AG04450 (cell line): ENCODE measurements around the gene MSX2. TPM values are rescaled to one million over a fixed set of nuclear protein-coding genes. Genes with fewer than 3 reads are reported as not detected.

Experiments
- CTCF ChIA-PET: fragments of 300-600, 350-600 bp; formaldehyde crosslinking; extraction: SDS; loops from one replicate; lab custom pipeline; 2022; ENCODE audit warnings: antibody characterized with exemption, inconsistent platforms; lab: Charles Lee
- POLR2A ChIA-PET: fragments of 350-600 bp; formaldehyde crosslinking; extraction: SDS; loops from one replicate; lab custom pipeline; 2021; ENCODE audit warnings: antibody characterized with exemption, inconsistent platforms; lab: Yijun Ruan, JAX
- DNase-seq: peaks from one replicate; pipeline ENCODE4 v3.0.0-alpha.2; 2011; ENCODE audit warnings: low read depth, low spot score
- H3K27ac ChIP-seq: one replicate; pipeline ENCODE4 v1.5.1; 2012; ENCODE audit warnings: low read depth, low read length, control low read depth
- H3K27me3 ChIP-seq: one replicate; pipeline ENCODE4 v1.6.0; 2012; ENCODE audit warnings: low read length; ENCODE audit not compliant: control insufficient read depth, insufficient read depth
- H3K4me3 ChIP-seq: 2 replicates; pipeline ENCODE4 v1.5.1; 2011; ENCODE audit warnings: mild to moderate bottlenecking, low read depth, low read length, control low read depth
- H3K9me3 ChIP-seq: 2 replicates; pipeline ENCODE4 v1.5.1; 2012; ENCODE audit warnings: low read length; ENCODE audit not compliant: control insufficient read depth, insufficient read depth
- polyA plus RNA-seq: library from polyadenylated mRNA; depleted of rRNA; stranded (reverse); fragments of >200 nt; gene quantifications from 2 replicates; pipeline ENCODE4 v1.2.3, GENCODE V29; 2011
- TF ChIP-seq, protein P1 (sequence below): IDR thresholded peaks from 2 replicates; pipeline ENCODE4 v1.5.1; 2011; ENCODE audit warnings: low read depth, low read length, control low read depth, inconsistent platforms

MSX2 gene
- polyA plus RNA-seq, 1 experiment: 7.2 TPM

DNA sequence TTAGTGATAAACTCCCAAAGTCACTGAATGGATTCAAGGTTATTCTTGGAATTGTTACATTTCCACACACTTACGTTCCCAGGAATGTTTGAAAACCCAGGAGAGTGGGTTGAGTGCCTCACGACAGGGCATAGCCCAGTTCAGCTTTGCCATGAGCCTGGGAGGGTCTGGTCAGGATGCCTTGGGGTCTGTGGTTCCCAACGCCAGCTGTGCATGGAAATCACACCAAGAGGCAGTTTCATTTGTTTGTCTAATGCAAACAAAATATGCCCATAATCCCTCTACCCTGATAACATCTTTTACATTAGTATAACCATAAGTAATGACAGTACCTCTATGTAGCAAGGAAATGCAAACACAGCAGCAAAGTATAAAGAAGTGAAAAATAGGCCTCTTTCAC is 25.3 kb upstream of the MSX2 start:
- ChIA-PET POLR2A (no interaction called here), CTCF (interaction anchor here (0.6 kb wide), 2 partner anchors 284 to 742 kb away, joined by 3 to 4 read pairs; no protein-coding TSS in a partner anchor)
- no peak for DNase-seq
- no peak overlapping the region for H3K27ac ChIP-seq
- H3K27me3 ChIP-seq: peaks cover 21% of the 10 kb centered on the region
- H3K9me3 ChIP-seq: no peaks in the 10 kb centered on the region
- no peak overlapping the region for H3K4me3 ChIP-seq
- TF ChIP-seq, protein P1, sequence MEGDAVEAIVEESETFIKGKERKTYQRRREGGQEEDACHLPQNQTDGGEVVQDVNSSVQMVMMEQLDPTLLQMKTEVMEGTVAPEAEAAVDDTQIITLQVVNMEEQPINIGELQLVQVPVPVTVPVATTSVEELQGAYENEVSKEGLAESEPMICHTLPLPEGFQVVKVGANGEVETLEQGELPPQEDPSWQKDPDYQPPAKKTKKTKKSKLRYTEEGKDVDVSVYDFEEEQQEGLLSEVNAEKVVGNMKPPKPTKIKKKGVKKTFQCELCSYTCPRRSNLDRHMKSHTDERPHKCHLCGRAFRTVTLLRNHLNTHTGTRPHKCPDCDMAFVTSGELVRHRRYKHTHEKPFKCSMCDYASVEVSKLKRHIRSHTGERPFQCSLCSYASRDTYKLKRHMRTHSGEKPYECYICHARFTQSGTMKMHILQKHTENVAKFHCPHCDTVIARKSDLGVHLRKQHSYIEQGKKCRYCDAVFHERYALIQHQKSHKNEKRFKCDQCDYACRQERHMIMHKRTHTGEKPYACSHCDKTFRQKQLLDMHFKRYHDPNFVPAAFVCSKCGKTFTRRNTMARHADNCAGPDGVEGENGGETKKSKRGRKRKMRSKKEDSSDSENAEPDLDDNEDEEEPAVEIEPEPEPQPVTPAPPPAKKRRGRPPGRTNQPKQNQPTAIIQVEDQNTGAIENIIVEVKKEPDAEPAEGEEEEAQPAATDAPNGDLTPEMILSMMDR: no peak

DNA sequence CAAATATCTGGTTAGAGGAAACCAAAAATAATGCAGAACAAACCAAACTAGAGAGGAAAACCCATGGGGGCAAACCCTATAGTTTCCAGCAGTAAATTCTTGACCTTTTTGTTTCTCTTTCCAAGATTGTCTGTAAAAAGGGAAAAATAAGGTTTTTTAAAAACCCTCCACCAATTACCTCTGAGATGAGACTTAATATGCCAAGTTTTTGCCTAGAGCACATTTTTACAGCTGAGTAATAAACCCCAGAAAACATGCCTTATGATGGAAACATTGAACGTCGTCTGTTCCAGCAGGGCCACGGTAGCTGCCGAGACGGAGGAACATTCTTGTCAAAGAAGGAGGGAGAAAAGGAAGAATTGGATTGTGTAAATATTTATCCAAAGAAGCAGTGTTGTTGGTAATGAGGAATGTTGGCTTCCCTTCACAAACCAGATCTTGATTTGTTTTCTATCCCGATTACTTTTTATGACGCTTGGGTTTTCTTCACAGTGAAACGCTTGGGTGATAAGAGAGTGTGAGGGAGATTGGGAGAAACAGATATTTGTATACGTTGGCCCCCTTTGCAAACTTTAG is 17.3 kb upstream of the MSX2 start:
- TF ChIP-seq, protein P1: no peak
- Histone ChIP-seq H3K4me3 (no peak overlapping the region; the same call in 1 of the 2 replicates), H3K9me3 (no peaks in the 10 kb centered on the region), H3K27me3 (peaks cover 46% of the 10 kb centered on the region), H3K27ac (no peak overlapping the region)
- ChIA-PET CTCF (interaction anchor here (3.1 kb wide), 1 partner anchor 288 kb away, joined by 10 read pairs; no protein-coding TSS in a partner anchor), POLR2A (interaction anchor here (0.7 kb wide), 1 partner anchor 17 kb away, joined by 15 read pairs; the partner anchor contains the start of gene MSX2)
- peak; percentile 21 for DNase-seq

DNA sequence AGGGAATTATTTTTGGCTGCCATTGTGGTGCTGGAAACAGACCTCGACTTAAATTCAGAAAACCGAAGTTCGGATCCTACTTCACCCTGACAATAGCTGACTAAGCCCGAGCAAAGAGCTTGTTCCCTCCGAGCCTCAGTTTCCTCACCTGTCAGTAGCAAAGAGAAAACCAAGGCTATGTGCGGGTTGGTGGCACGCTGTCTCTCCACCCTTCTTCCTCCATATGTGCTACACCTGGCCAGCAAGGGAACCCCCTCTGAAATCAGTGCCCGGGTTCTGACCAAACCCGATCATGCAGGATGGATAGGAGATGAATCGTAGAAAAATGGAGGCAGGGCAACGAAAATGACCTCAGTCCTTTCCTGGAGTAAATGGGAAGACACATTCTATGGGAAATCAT is 16.7 kb upstream of the MSX2 start:
- Histone ChIP-seq H3K27me3 (peaks cover 47% of the 10 kb centered on the region), H3K27ac (no peak overlapping the region), H3K9me3 (no peaks in the 10 kb centered on the region), H3K4me3 (no peak overlapping the region; the same call in 1 of the 2 replicates)
- TF ChIP-seq, protein P1: no peak
- ChIA-PET POLR2A (interaction anchor here (0.7 kb wide), 1 partner anchor 17 kb away, joined by 15 read pairs; the partner anchor contains the start of gene MSX2), CTCF (interaction anchor here (3.1 kb wide), 1 partner anchor 288 kb away, joined by 10 read pairs; no protein-coding TSS in a partner anchor)
- DNase-seq: no peak

DNA sequence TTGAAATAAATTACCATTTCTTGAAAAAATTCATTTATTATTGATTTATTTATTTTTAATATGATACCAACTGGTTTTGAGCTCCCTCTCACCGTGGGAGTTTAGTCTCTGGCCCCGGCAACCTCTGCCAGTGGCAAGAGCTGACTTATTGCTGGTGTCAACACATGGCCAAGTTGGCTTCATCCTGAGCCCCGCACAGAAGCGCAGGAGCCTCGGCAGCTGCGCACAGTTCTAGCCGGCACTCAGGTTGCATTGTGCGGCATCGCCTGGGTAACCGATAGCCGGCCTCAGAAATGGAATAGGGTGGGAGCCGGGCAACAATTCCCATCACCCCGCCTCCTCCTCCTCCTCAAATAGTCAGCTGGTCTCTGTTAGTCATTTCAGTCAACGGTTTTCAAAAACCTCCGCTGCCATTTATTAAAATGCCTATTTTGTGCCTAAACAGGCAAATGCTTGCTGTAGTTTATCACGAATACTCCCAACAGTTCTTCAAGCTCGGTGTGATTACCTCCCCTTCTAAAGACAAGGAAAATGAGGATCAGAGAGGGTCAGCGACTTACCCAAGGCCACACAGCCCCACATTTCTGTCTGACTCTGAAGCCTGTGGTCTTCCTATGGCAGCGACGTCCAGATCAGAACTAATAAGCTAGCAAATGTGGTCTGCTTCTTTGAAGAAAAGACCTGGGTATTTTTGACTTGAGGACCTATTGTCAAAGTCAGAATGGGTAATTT is 15.7 kb upstream of the MSX2 start:
- no peak for DNase-seq
- Histone ChIP-seq H3K4me3 (no peak overlapping the region), H3K27me3 (peaks cover 48% of the 10 kb centered on the region), H3K27ac (no peak overlapping the region), H3K9me3 (no peaks in the 10 kb centered on the region)
- ChIA-PET CTCF (interaction anchor here (0.7 to 3.1 kb wide), 2 partner anchors 289 kb away, joined by 5 to 10 read pairs; no protein-coding TSS in a partner anchor), POLR2A (no interaction called here)
- TF ChIP-seq, protein P1: no peak

DNA sequence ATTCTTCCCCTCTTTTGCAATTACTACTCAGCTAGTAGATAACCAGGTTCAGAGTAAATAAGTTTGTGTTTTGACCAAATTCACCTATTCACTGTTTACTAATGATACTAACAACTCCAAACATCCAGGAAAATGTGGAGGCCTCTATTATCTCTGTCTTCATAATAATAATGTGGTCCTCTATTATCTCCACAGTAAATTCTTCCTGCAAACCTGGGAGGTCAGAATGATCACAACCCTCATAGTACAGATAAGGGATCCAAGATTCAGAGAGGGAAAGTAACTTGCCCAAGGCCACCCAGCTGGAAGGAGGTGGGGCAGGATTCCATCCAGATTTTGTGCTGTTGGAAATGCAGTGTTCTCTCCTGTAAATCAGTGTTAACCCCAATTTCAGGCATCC is 9.6 kb upstream of the MSX2 start:
- Histone ChIP-seq H3K4me3 (no peak overlapping the region), H3K27ac (no peak overlapping the region), H3K9me3 (no peaks in the 10 kb centered on the region), H3K27me3 (peaks cover 64% of the 10 kb centered on the region)
- POLR2A ChIA-PET: no interaction called here
- TF ChIP-seq, protein P1: no peak
- CTCF ChIA-PET: no interaction called here
- DNase-seq: no peak
